ENCODE data around the gene UNKL. TPM values are rescaled to one million over a fixed set of nuclear protein-coding genes. Genes with fewer than 3 reads are reported as not detected.

Gene UNKL
- total and polyA plus RNA-seq, 2 of the 8 experiments (the other 6 are each of a cell fraction or from before 2014, with no cell fraction given): 25.1 to 31.8 TPM

GRCh38 chr16:1451702-1452392, 37.3 kb upstream of the UNKL start:
- ChIA-PET POLR2A (ENCODE audit: partially characterized antibody) (interaction anchor here (0.6 kb wide), 1 partner anchor 140 kb away, joined by 3 read pairs; no protein-coding TSS in a partner anchor), CTCF (ENCODE audit: partially characterized antibody) (interaction anchor here (1.8 to 2.5 kb wide), 2 partner anchors 13 to 19 kb away, joined by 4 to 8 read pairs; no protein-coding TSS in a partner anchor)
- no peak overlapping the region for H2BK12ac ChIP-seq (ENCODE audit: low read depth, low read length)
- H3K36me3 ChIP-seq (ENCODE audit: control insufficient read depth in 2 of 4, insufficient read depth in 4 of 4, low read length in 3 of 4): peaks cover 0 to 44% (median 12%) of the 10 kb centered on the region in 4 experiments; a peak in 5 of 8 replicates
- no peak overlapping the region for H4K5ac ChIP-seq (ENCODE audit: insufficient read length, low read depth, low read length)
- no peaks in the 10 kb centered on the region for H3K9me3 ChIP-seq (ENCODE audit: insufficient read depth in 2 of 2, low read depth in 1 of 2, low read length in 1 of 2)
- DNase-seq (ENCODE audit: low read depth in 1 of 2, low spot score in 2 of 2) (no peak), FAIRE-seq (no peak)
- no peak overlapping the region for H3K4ac ChIP-seq (replicated peaks; ENCODE audit: insufficient read length, low read depth, low read length)
- no peaks in the 10 kb centered on the region for H3K4me1 ChIP-seq (replicated peaks in 1 of 4; ENCODE audit: control insufficient read depth in 3 of 4, insufficient read depth in 4 of 4, low read length in 3 of 4)
- no peak overlapping the region for H3K9ac ChIP-seq (replicated peaks in 1 of 4; ENCODE audit: extremely low read depth in 1 of 4, low read depth in 3 of 4, low read length in 3 of 4)
- H2AFZ ChIP-seq (ENCODE audit: low read length): no peak overlapping the region
- WGBS, 2 experiments (ENCODE audit: extremely low coverage in 1 of 2, insufficient coverage in 1 of 2, insufficient read length in 1 of 2, insufficient replicate concordance in 2 of 2, low coverage in 1 of 2, low lambda C conversion rate in 2 of 2, missing lambda C conversion rate in 1 of 2): 96% methylated on average over 29 of the region's 34 CpGs; no CpG with 5 or more reads in 1 of the 2 experiments
- H2BK15ac ChIP-seq (ENCODE audit: low read length): no peak overlapping the region
- H3K27ac ChIP-seq (ENCODE audit: low read depth, low read length): no peak overlapping the region
- H3K56ac ChIP-seq (replicated peaks; ENCODE audit: insufficient read length, low read depth, low read length): no peak overlapping the region
- no peaks in the 10 kb centered on the region for H3K79me1 ChIP-seq (ENCODE audit: low read depth, low read length)
- H2BK120ac ChIP-seq (replicated peaks; ENCODE audit: low read depth, low read length): no peak overlapping the region
- H4K8ac ChIP-seq (ENCODE audit: extremely low read depth, insufficient read depth, low read length): no peak overlapping the region
- H3K27me3 ChIP-seq (replicated peaks in 1 of 4; ENCODE audit: control insufficient read depth in 3 of 4, extremely low read depth in 1 of 4, insufficient read depth in 3 of 4, low read length in 3 of 4): no peaks in the 10 kb centered on the region
- no peaks in the 10 kb centered on the region for H3K23me2 ChIP-seq (ENCODE audit: low read depth, low read length)
- H3K4me2 ChIP-seq (ENCODE audit: insufficient read depth in 1 of 2, low read depth in 2 of 2, low read length in 2 of 2): no peak overlapping the region
- H3K23ac ChIP-seq (ENCODE audit: insufficient read length): no peak overlapping the region
- H3K14ac ChIP-seq (ENCODE audit: insufficient read length): no peak overlapping the region
- no peak overlapping the region for H2AK5ac ChIP-seq (ENCODE audit: low read depth, low read length)
- no peaks in the 10 kb centered on the region for H3K79me2 ChIP-seq (ENCODE audit: control insufficient read depth in 1 of 2, insufficient read depth in 2 of 2, low read length in 2 of 2)
- no peak overlapping the region for H3K4me3 ChIP-seq (ENCODE audit: extremely low read depth in 1 of 4, insufficient read depth in 2 of 4, low read depth in 3 of 4, low read length in 4 of 4)
- H2BK5ac ChIP-seq (ENCODE audit: low read depth, low read length): no peak overlapping the region
- H4K20me1 ChIP-seq (replicated peaks in 1 of 2; ENCODE audit: control insufficient read depth in 1 of 2, insufficient read depth in 2 of 2, low read length in 2 of 2): peaks cover 2 to 13% of the 10 kb centered on the region in 2 experiments
- H4K91ac ChIP-seq (replicated peaks; ENCODE audit: insufficient read length, low read length): no peak overlapping the region
- no peak for TF ChIP-seq EGR1 (IDR thresholded peaks at IDR 0.05; ENCODE audit: borderline replicate concordance, low read depth, low read length)
- no peak for TF ChIP-seq KDM1A (IDR thresholded peaks at IDR 0.05; ENCODE audit: borderline replicate concordance, low read length)
- no peak for TF ChIP-seq E2F6 (IDR thresholded peaks at IDR 0.05)
- TF ChIP-seq CEBPB (IDR thresholded peaks at IDR 0.05; ENCODE audit: low read depth, low read length): no peak
- no peak for TF ChIP-seq CREB1 (IDR thresholded peaks at IDR 0.05)
- no peak for TF ChIP-seq SAP30 (IDR thresholded peaks at IDR 0.05; ENCODE audit: insufficient read depth, insufficient replicate concordance, low read length)
- no peak for TF ChIP-seq PHF8 (conservative IDR thresholded peaks at IDR 0.05; ENCODE audit: low read depth, low read length)
- H2BK20ac ChIP-seq (ENCODE audit: low read length): no peak overlapping the region
- no peak overlapping the region for H3K18ac ChIP-seq (ENCODE audit: extremely low read depth, low read length)
